ENCODE results near the gene EVPL.
"Not testable (repeated sequence)": the region's sequence is repeated elsewhere in the genome, so short reads cannot be mapped to it uniquely, and the experiment has no call there.

The EVPL gene

GRCh38 chr17:76027159-76027839, at the start of gene EVPL:
Gene EVPL (minus strand): TSS chr17:76027306. CDS start chr17:76027198, 108 bp downstream.
- DNase-seq (ENCODE audit: extremely low read depth in 1 of 2, low read depth in 1 of 2): no peak

- DNase-seq (ENCODE audit: extremely low read depth in 1 of 2, low read depth in 1 of 2): no peak
Measured at GRCh38 chr17:76076146-76076764, 49.1 kb upstream of the EVPL start.

- no peak for DNase-seq (ENCODE audit: extremely low read depth in 1 of 2, low read depth in 1 of 2)
Measured at GRCh38 chr17:76075364-76076145, 48.4 kb upstream of the EVPL start.

- DNase-seq (ENCODE audit: extremely low read depth in 1 of 2, low read depth in 1 of 2): no peak
Measured at GRCh38 chr17:76074390-76075363, 47.6 kb upstream of the EVPL start, which contains the start of gene GALR2. Gene GALR2 (plus strand): TSS chr17:76074781. CDS start chr17:76074884, 103 bp downstream.

- peak; percentile 77 to 87 for DNase-seq (ENCODE audit: extremely low read depth in 1 of 2, low read depth in 1 of 2)
Measured at GRCh38 chr17:76072148-76072858, 45.2 kb upstream of the EVPL start, which contains the start of gene SRP68. Gene SRP68 (minus strand): TSS chr17:76072517. CDS start chr17:76072491, 26 bp downstream.

- DNase-seq (ENCODE audit: extremely low read depth in 1 of 2, low read depth in 1 of 2): no peak
Measured at GRCh38 chr17:76071531-76072147, 44.5 kb upstream of the EVPL start.

GRCh38 chr17:76065775-76066174, 38.7 kb upstream of the EVPL start:
- DNase-seq (ENCODE audit: extremely low read depth in 1 of 2, low read depth in 1 of 2): no peak

GRCh38 chr17:76063875-76064546, 36.9 kb upstream of the EVPL start:
- no peak for DNase-seq (ENCODE audit: extremely low read depth in 1 of 2, low read depth in 1 of 2)

- not testable (repeated sequence) for DNase-seq (ENCODE audit: extremely low read depth in 1 of 2, low read depth in 1 of 2)
Measured at GRCh38 chr17:76058264-76058663, 31.2 kb upstream of the EVPL start.

GRCh38 chr17:76056882-76057281, 29.8 kb upstream of the EVPL start:
- no peak for DNase-seq (ENCODE audit: extremely low read depth in 1 of 2, low read depth in 1 of 2)

- no peak for DNase-seq (ENCODE audit: extremely low read depth in 1 of 2, low read depth in 1 of 2)
Measured at GRCh38 chr17:76054112-76054476, 27.0 kb upstream of the EVPL start.

GRCh38 chr17:76053246-76054111, 26.4 kb upstream of the EVPL start:
- DNase-seq (ENCODE audit: extremely low read depth in 1 of 2, low read depth in 1 of 2): no peak

GRCh38 chr17:76051561-76051960, 24.5 kb upstream of the EVPL start:
- no peak for DNase-seq (ENCODE audit: extremely low read depth in 1 of 2, low read depth in 1 of 2)

- DNase-seq (ENCODE audit: extremely low read depth in 1 of 2, low read depth in 1 of 2): no peak
Measured at GRCh38 chr17:76050538-76051467, 23.7 kb upstream of the EVPL start.

GRCh38 chr17:76049836-76050537, 22.9 kb upstream of the EVPL start:
- DNase-seq (ENCODE audit: extremely low read depth in 1 of 2, low read depth in 1 of 2): no peak

GRCh38 chr17:76049239-76049638, 22.1 kb upstream of the EVPL start:
- DNase-seq (ENCODE audit: extremely low read depth in 1 of 2, low read depth in 1 of 2): no peak

All from stimulated activated CD8-positive, alpha-beta memory T cell treated with anti-CD3 and anti-CD28 coated beads, Interleukin-7, amount 100 ng/mL, for 48 hours (primary cell).